H1 (cell line): ENCODE data around the gene PLPPR3. TPM values are rescaled to one million over a fixed set of nuclear protein-coding genes. Genes with fewer than 3 reads are reported as not detected.

Source experiments
- CHD7 ChIP-seq: fragments of 300-600 bp; sonication (generic); IDR thresholded peaks from 2 replicates; pipeline ENCODE4 v1.7.1; 2012; ENCODE audit warnings: low read length, moderate library complexity, mild to moderate bottlenecking, inconsistent platforms; ENCODE audit not compliant: insufficient replicate concordance
- CREB1 ChIP-seq: IDR thresholded peaks from 2 replicates; pipeline ENCODE4 v1.6.1; 2012; ENCODE audit warnings: inconsistent platforms
- EGR1 ChIP-seq: IDR thresholded peaks from 2 replicates; pipeline ENCODE4 v1.6.1; 2011; ENCODE audit warnings: low read depth, low read length, borderline replicate concordance
- NANOG ChIP-seq: IDR thresholded peaks from 2 replicates; pipeline ENCODE4 v1.6.1; 2011; ENCODE audit warnings: low read length, low read depth, mild to moderate bottlenecking, inconsistent platforms; ENCODE audit not compliant: insufficient read depth, poor library complexity, severe bottlenecking
- PHF8 ChIP-seq: fragments of 200-600 bp; sonication (generic); conservative IDR thresholded peaks from 2 replicates; pipeline ENCODE4 v1.7.1; 2012; ENCODE audit warnings: low read depth, mild to moderate bottlenecking, inconsistent platforms, low read length, moderate library complexity
- SAP30 ChIP-seq: fragments of 300-600 bp; sonication (generic); IDR thresholded peaks from 2 replicates; pipeline ENCODE4 v1.7.1; 2012; ENCODE audit warnings: low read length, moderate library complexity, mild to moderate bottlenecking, inconsistent platforms; ENCODE audit not compliant: insufficient read depth, insufficient replicate concordance
- SIN3A ChIP-seq, 2 experiments: IDR thresholded peaks in 1 of 2; conservative IDR thresholded peaks in 1 of 2; 2 replicates each; pipeline ENCODE4 v1.6.1; 2011 to 2012; ENCODE audit warnings: low read length in 2 of 2, improper control_type of control experiment in 1 of 2, low read depth in 1 of 2, mild to moderate bottlenecking in 1 of 2
- SP1 ChIP-seq: IDR thresholded peaks from 2 replicates; pipeline ENCODE4 v1.6.1; 2011; ENCODE audit warnings: low read depth, low read length
- SP4 ChIP-seq: IDR thresholded peaks from 2 replicates; pipeline ENCODE4 v1.6.1; 2012; ENCODE audit warnings: low read length, inconsistent platforms
- USF2 ChIP-seq: IDR thresholded peaks from 2 replicates; pipeline ENCODE4 v1.6.1; 2011; ENCODE audit warnings: low read length, improper control_type of control experiment
- polyA plus RNA-seq, 7 experiments: library from polyadenylated mRNA; depleted of rRNA in 3 of 7; stranded (reverse) in 5 of 7; unstranded in 2 of 7; fragments of >200 nt in 5 of 7; fragments of 200-250 nt in 2 of 7; gene quantifications; 1 replicate in 5 of 7; 2 replicates in 1 of 7; 4 replicates in 1 of 7; pipeline versions ENCODE4 v1.2.1 to v1.2.3, GENCODE V29; 2011 to 2013; ENCODE audit warnings: missing spikeins in 2 of 7, mixed read lengths in 2 of 7
- total RNA-seq: library from RNA; stranded (reverse); fragmentation: NEBNext Ultra II Directional; extraction: Animal tissue kit (Norgen Biotek cat#: 25700); gene quantifications from 2 replicates; pipeline ENCODE4 v1.2.1, GENCODE V29; 2021

PLPPR3 gene
- total and polyA plus RNA-seq, 2 of the 8 experiments (the other 6 are each of a cell fraction or from before 2014, with no cell fraction given): 71.7 to 76.4 TPM

- no peak for TF ChIP-seq CHD7
- TF ChIP-seq PHF8: no peak
- TF ChIP-seq SAP30: no peak
- no peak for TF ChIP-seq SP4
- no peak for TF ChIP-seq SIN3A (conservative IDR thresholded peaks at IDR 0.05 in 1 of 2, IDR thresholded peaks at IDR 0.05 in 1 of 2; ENCODE audit: low read depth in 1 of 2, low read length in 2 of 2)
- TF ChIP-seq USF2: no peak
- no peak for TF ChIP-seq SP1
- TF ChIP-seq CREB1: no peak
- TF ChIP-seq EGR1: no peak
- TF ChIP-seq NANOG: no peak
Observed at GRCh38 chr19:866769-867300, 45.1 kb upstream of the PLPPR3 start (continued).
